GM23248 (cell line): ENCODE results near the gene SYTL3.

Experiments used
- EZH2 ChIP-seq: fragments of 200-600 bp; sonication (generic); IDR thresholded peaks from 2 replicates; pipeline ENCODE4 v1.6.1; 2018; ENCODE audit warnings: antibody characterized with exemption, mild to moderate bottlenecking; ENCODE audit not compliant: insufficient read depth, poor library complexity, severe bottlenecking
- EZH2phosphoT487 ChIP-seq: fragments of 200-600 bp; sonication (generic); IDR thresholded peaks from 2 replicates; pipeline ENCODE4 v1.6.1; 2018; ENCODE audit warnings: antibody characterized with exemption, moderate library complexity, mild to moderate bottlenecking, low read depth; ENCODE audit not compliant: insufficient read depth

DNA sequence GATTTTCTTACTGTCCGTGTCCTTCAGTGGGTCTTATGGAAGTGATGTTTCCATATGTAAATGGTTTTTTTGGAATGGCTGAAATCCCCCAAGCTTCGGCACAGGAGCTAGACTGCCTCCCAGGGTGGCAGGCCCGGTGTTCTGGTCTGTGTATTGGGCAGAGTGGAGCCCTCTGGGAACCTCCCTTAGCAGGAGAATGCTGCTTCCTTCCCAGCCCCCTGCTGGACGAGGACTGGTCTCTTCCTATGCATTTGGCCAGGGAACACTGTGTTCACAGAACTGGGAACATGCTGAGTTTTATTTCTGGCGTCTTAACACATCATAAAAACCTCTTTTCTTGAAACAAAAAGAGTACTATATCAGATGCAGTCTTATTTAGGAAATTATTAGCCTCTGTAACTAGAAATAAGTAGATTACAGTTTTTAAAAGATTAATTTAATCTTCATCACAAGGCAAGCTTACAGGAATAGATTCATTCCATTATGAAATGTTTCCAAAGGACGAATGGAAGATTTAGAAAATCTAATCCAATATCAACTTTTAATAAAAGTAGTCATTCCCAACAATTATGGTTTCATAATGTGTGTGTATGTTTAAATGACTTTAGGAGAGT lies 56.6 kb downstream of the SYTL3 start:
- TF ChIP-seq EZH2 (no peak), EZH2phosphoT487 (no peak)
